Stimulated activated CD4-positive, alpha-beta T cell treated with anti-CD3 and anti-CD28 coated beads, Interleukin-4, amount 100 ng/mL, for 1 hour (primary cell): ENCODE results near the gene VRK3.
A peak's percentile ranks its signal among the peaks of the same experiment; 100 is the strongest.
"Not testable (repeated sequence)": the region's sequence is repeated elsewhere in the genome, so short reads cannot be mapped to it uniquely, and the experiment has no call there.

Source experiments
- DNase-seq: peaks from one replicate; pipeline ENCODE4 v3.0.0-alpha.2; 2020

Gene VRK3

GRCh38 chr19:49986354-49986753, 38.8 kb downstream of the VRK3 start:
- no peak for DNase-seq

GRCh38 chr19:49985871-49986270, 39.3 kb downstream of the VRK3 start:
- DNase-seq: no peak

DNA sequence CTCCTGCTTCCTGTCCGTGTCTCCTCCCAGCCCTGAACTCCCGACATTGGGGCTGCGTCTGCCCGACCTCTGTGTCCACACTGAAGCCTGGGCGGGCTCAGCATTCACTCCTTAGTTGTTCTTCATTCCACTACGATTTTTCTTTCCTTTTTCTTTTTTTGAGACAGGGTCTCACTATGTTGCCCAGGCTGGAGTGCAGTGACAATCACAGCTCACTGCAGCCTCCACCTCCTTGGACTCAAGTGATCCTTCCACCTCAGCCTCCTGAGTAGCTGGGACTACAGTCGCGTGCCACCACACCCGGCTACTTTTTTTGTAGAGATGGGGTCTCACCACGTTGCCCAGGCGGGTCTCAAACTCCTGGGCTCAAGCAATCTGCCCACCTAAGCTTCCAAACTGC, 40.7 kb downstream of the VRK3 start:
- no peak for DNase-seq

GRCh38 chr19:49983645-49984229, 41.4 kb downstream of the VRK3 start:
- DNase-seq: peak; percentile 81

DNA sequence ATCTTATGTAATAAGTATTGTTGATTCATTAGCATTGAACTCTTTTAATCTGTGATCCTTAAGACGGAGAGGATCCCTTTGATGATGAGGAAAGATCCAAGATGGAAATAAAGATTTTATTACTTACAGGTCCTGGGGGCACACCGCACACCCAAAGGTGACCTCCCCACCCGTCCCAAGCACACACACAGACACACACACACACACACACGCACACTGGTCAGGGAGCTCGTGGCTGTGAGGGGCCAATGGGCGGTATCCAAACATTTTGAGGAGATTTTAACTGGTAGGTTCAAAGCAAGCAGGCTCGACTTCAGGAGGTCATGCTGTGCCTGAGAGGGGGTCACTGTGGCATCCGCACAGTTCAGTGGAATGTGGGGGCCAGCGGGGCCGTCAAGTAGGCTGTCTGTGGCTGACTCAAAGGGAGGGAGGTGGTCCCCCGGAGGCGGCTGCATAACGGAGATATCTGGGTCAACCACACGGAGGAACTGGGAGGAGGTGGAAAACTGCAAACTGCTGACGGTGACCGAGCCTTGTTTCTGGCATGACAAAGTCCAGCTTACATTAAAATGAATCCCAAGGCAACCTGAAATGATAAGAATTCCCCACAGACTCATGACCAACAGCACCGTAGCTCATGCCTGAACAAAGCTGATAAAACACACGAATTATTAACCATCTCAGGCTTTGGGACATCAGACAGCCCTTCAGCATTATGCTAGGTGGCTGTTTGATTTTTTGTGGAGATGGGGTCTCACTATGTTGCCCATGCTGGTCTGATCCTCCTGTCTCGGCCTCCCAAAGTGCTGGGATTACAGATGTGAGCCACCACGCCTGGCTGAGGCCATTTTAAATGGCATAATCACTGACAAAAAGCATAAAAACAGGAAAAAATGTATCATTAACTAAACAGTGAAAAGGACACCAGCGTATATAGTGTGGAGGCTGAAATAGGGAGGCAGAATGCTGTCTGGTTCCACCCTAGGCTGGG, 43.3 kb downstream of the VRK3 start:
- DNase-seq: no peak

GRCh38 chr19:49978324-49978723, 46.8 kb downstream of the VRK3 start:
- DNase-seq: no peak

- DNase-seq: no peak
Observed at GRCh38 chr19:49977881-49978280, 47.3 kb downstream of the VRK3 start.

GRCh38 chr19:49977076-49977475, 48.1 kb downstream of the VRK3 start:
- no peak for DNase-seq

- no peak for DNase-seq
Observed at GRCh38 chr19:49976496-49976895, 48.7 kb downstream of the VRK3 start.

GRCh38 chr19:49975051-49975450, 50.1 kb downstream of the VRK3 start:
- DNase-seq: no peak

DNA sequence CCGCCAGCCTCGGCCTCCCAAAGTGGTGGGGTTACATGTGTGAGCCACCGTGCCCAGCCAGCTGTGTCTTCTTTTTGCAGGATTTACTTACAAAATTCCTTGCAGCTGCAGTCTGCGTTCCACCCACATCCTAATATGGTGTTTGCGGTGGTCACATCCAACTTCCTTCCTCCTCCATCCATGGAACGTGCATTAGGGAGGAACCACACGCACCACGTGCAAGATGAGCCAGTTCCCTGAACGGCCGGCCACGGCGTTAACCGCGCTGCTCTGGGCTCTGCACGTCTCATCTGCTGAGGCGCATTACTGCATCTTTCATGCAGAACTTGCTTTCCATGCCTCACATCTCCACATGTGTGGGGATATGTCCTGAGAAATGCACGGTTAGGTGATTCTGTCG, 51.2 kb downstream of the VRK3 start:
- no peak for DNase-seq

DNA sequence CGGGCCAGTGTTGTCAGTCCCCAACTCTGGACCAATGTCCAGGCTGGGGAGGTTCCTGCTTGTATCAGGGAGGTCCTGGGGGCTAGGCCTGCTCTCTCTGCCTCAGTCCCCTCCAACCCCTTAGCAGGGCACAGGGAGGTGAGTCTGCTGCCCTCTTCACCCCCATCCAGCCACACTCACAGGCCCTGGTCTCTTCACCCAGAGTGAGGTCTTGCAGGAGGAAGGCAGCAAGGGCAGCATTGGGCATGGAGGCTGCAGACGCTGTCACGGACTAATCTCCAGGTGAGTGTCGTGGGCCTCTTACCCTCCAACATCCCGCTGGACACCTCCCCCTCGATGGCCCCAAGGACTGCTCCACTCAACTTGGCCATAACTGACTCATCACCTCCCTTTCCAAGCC, 52.3 kb downstream of the VRK3 start:
- DNase-seq: no peak

- DNase-seq: no peak
Observed at GRCh38 chr19:49971991-49972411, 53.2 kb downstream of the VRK3 start.

DNA sequence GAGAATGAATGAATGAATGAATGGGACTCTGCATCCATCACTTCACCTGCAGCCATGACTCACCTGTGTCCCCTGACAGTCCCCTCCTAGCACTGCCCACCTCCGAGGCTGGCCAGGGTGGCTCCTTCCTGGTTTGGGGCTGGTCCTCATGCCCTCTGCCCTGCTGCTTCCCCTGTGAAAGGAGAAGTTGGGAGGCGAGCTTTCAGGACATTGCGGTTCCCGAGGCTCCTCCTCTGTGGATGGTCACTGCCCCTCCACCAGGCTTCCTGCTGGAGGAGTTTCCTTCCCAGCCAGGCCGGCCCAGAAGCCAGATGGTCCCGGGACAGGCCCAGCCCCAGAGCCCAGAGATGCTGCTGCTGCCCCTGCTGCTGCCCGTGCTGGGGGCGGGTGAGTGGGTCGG, 55.8 kb downstream of the VRK3 start:
- DNase-seq: not testable (repeated sequence)

DNA sequence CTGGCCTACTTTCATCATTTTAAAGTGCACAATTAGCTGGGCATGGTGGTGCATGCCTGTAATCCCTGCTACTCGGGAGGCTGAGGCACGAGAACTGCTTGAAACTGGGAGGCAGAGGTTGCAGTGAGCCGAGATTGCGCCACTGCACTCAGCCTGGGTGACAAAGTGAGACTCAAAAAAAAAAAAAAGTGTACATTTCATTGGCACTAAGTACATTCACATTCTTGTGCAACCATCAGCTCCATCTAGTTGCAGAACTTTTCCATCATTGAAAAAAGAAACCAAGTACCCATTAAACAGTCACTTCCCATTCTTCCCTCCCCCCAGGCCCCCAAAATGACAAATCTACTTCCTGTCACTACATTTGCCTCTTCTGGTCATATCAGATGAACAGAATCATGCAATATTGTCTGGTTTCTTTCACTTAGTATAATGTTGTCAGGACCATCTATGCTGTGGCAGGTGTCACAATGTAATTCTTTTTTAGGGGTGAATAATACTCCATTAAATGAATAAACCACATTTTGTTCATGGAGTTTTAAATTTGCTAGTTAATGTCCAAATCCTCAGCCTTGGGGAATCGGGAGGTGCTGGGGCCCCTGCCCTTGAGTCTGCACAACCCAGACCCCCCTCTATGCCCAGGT, 56.8 kb downstream of the VRK3 start:
- DNase-seq: no peak

GRCh38 chr19:49960980-49961379, 64.2 kb downstream of the VRK3 start, which contains the start of gene SIGLEC11:
SIGLEC11 (minus strand) TSS chr19:49961172; CDS start chr19:49961081, 91 bp downstream.
- DNase-seq: not testable (repeated sequence)

- DNase-seq: not testable (repeated sequence)
Observed at GRCh38 chr19:49959892-49960291, 65.3 kb downstream of the VRK3 start.

DNA sequence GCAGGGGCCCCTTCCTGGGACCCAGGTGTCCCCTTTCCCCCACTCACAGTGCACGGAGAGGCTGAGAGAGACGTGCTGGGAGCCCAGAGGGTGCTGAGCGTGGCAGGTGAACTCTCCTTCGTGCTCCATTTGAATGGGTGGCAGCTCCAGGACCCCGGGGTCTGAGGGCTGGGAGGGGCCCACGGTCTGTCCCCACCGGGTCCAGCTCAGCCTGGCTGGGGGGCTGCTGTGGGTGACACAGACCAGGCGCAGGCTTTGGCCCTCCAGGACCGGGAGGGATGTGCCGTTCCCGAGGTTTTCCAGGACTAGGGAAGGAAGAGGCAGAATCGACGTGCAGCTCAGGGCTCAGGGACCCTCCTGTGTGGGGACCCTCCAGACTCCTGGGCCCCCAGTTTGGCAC, 66.6 kb downstream of the VRK3 start:
- not testable (repeated sequence) for DNase-seq

DNA sequence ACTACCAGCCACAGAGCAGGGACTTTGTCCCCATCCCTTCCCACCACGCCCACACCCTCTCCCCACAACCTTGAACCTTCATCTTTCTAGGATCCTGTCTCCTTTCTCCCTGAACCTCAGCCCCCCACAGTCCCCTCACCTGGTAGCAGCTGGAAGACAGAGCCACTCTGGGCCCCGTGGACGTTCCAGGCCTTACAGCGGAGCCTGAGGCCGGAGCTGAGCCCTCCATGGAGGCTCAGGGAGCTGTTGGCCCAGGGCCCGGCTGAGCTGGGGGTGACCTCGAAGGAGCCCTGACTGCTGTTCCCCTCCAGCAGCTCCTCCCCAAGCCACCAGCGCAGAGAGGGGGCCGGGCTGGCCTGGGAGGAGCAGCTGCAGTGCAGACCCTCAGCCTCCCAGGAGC, 67.0 kb downstream of the VRK3 start:
- not testable (repeated sequence) for DNase-seq

GRCh38 chr19:49957262-49957915, 67.8 kb downstream of the VRK3 start:
- DNase-seq: no peak

- no peak for DNase-seq
Observed at GRCh38 chr19:49956115-49956495, 69.1 kb downstream of the VRK3 start.

DNA sequence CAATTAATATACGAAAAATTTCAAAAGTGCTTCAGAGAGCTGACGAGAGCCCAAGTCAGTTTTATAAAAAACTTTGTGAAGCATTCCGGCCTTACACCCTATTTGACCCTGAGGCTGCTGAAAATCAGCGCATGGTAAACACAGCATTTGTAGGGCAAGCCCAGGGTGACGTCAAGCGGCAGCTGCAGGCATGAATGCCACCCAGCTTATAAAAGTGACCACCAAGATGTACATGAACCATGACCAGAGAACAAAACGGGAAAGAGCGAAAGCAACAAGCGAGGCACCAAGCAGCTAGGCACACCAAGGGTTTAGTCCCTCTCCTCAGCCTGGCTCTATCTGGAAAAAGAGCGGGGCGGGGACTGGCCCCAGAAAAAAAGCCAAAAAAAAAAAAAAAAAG, 70.2 kb downstream of the VRK3 start:
- DNase-seq: no peak
